HepG2 (cell line): ENCODE data around the gene SLC10A1. TPM values are rescaled to one million over a fixed set of nuclear protein-coding genes. Genes with fewer than 3 reads are reported as not detected.
A peak's percentile ranks its signal among the peaks of the same experiment; 100 is the strongest.

ENCODE experiments used
- IRX3 ChIP-seq: sonication (generic); formaldehyde crosslinking; IDR thresholded peaks from 2 replicates; pipeline ENCODE4 v1.8.1; 2023; ENCODE audit warnings: mild to moderate bottlenecking, low read depth, missing genetic modification reagents, borderline replicate concordance
- NFIC ChIP-seq: IDR thresholded peaks from 2 replicates; pipeline ENCODE4 v1.6.1; 2012; ENCODE audit warnings: mild to moderate bottlenecking, low read length, inconsistent platforms
- PCBP1 ChIP-seq: fragments of 200-400 bp; formaldehyde crosslinking; IDR thresholded peaks from 2 replicates; pipeline ENCODE4 v1.6.1; 2017; ENCODE audit warnings: mild to moderate bottlenecking, low read depth, low read length, borderline replicate concordance
- SP5 ChIP-seq: IDR thresholded peaks from 2 replicates; pipeline ENCODE4 v1.6.1; 2016; ENCODE audit warnings: low read depth, borderline replicate concordance
- ZNF24 ChIP-seq: fragments of 450-650 bp; IDR thresholded peaks from 2 replicates; pipeline ENCODE4 v1.6.1; 2017; ENCODE audit warnings: antibody characterized with exemption, mild to moderate bottlenecking
- ZNF282 ChIP-seq: fragments of 450-650 bp; IDR thresholded peaks from 2 replicates; pipeline ENCODE4 v1.6.1; 2018; ENCODE audit not compliant: partially characterized antibody
- ZNF724P ChIP-seq: sonication (generic); formaldehyde crosslinking; IDR thresholded peaks from 2 replicates; pipeline ENCODE4 v1.8.0; 2022; ENCODE audit warnings: missing genetic modification reagents, borderline replicate concordance
- ZSCAN29 ChIP-seq: sonication (generic); formaldehyde crosslinking; conservative IDR thresholded peaks from 2 replicates; pipeline ENCODE4 v1.4.0; 2020; ENCODE audit warnings: mild to moderate bottlenecking, missing genetic modification reagents
- polyA plus RNA-seq, 8 experiments: library from polyadenylated mRNA; depleted of rRNA in 3 of 8; stranded (reverse) in 7 of 8; unstranded in 1 of 8; fragments of >200 nt; fragmentation: Illumina TruSeq in 4 of 8; extraction: Trizol in 4 of 8; gene quantifications; 2 replicates each; pipeline versions ENCODE4 v1.2.1 to v1.2.3, GENCODE V29; 2011 to 2016; ENCODE audit warnings: low read depth in 4 of 8, missing spikeins in 1 of 8, mixed read lengths in 1 of 8; ENCODE audit not compliant: insufficient read depth in 1 of 8
- total RNA-seq, 5 experiments: library from RNA; depleted of rRNA; stranded (reverse); fragments of >200 nt; fragmentation: Illumina TruSeq; extraction: Trizol; gene quantifications; 2 replicates each; pipeline ENCODE4 v1.2.3, GENCODE V29; 2016; ENCODE audit warnings: low read depth in 1 of 5
- TF ChIP-seq, protein P1 (sequence below): IDR thresholded peaks from 2 replicates; pipeline ENCODE4 v1.6.1; 2018; ENCODE audit warnings: missing genetic modification reagents, mild to moderate bottlenecking, missing compliant biosample characterization
- TF ChIP-seq, protein P2 (sequence below): IDR thresholded peaks from 2 replicates; pipeline ENCODE4 v1.6.1; 2016; ENCODE audit warnings: missing compliant biosample characterization, missing genetic modification reagents, borderline replicate concordance
- TF ChIP-seq, protein P3 (sequence below): sonication (generic); formaldehyde crosslinking; IDR thresholded peaks from 2 replicates; pipeline ENCODE4 v1.4.0; 2020; ENCODE audit warnings: mild to moderate bottlenecking, missing genetic modification reagents, borderline replicate concordance
- TF ChIP-seq, protein P4 (sequence below): sonication (generic); formaldehyde crosslinking; IDR thresholded peaks from 2 replicates; pipeline ENCODE4 v1.9.0; 2021; ENCODE audit warnings: missing genetic modification reagents, borderline replicate concordance
- TF ChIP-seq, protein P5 (sequence below): sonication (generic); formaldehyde crosslinking; IDR thresholded peaks from 2 replicates; pipeline ENCODE4; 2020; ENCODE audit warnings: missing genetic modification reagents, mild to moderate bottlenecking, borderline replicate concordance
- TF ChIP-seq, protein P6 (sequence below): sonication (generic); formaldehyde crosslinking; IDR thresholded peaks from 2 replicates; pipeline ENCODE4 v1.4.0; 2020; ENCODE audit warnings: missing genetic modification reagents

SLC10A1 gene
- total and polyA plus RNA-seq, 2 of the 13 experiments (the other 11 are each of a cell fraction or from before 2014, with no cell fraction given) = 0.17 TPM; not detected in 1

DNA sequence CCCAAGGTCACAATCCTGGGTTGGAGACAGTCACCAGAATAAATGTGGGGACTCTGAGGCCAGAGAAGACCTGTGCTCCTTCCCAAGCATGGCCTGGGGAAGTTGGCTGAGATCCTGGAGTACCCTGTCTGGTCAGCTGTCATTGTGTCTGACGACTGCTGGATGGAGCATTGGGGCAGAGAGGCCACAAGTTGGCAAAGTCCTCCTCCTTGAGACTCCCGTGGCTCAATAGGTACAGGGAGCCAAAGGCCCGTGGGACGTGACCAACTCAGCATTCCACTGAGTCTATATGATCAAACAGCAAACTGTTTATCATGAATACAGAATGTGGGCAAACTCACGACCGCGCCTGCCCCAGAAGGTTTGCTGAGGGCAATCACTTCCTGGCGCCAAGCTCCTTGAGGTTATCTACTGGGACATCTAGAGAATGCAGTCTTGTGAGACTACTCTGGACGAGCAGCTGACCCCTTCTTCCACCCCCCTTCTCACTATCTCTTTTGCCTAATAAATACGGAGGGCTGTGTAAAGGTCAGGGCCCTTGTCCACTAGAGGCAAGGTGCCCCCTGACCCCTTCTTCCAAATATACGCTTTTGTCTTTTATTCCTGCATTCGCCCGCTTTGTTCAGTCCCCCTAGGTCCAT is 14.3 kb upstream of the SLC10A1 start (continued):
- TF ChIP-seq SP5 (no peak), PCBP1 (no peak), ZNF282 (no peak), IRX3 (CRISPR knock-in tag) (no peak), ZNF724P (CRISPR knock-in tag) (no peak), NFIC (no peak), ZNF24 (no peak), ZSCAN29 (CRISPR knock-in tag) (no peak)
- TF ChIP-seq, protein P1, sequence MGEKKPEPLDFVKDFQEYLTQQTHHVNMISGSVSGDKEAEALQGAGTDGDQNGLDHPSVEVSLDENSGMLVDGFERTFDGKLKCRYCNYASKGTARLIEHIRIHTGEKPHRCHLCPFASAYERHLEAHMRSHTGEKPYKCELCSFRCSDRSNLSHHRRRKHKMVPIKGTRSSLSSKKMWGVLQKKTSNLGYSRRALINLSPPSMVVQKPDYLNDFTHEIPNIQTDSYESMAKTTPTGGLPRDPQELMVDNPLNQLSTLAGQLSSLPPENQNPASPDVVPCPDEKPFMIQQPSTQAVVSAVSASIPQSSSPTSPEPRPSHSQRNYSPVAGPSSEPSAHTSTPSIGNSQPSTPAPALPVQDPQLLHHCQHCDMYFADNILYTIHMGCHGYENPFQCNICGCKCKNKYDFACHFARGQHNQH = no peak
- TF ChIP-seq, protein P2, sequence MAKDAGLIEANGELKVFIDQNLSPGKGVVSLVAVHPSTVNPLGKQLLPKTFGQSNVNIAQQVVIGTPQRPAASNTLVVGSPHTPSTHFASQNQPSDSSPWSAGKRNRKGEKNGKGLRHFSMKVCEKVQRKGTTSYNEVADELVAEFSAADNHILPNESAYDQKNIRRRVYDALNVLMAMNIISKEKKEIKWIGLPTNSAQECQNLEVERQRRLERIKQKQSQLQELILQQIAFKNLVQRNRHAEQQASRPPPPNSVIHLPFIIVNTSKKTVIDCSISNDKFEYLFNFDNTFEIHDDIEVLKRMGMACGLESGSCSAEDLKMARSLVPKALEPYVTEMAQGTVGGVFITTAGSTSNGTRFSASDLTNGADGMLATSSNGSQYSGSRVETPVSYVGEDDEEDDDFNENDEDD (CRISPR knock-in tag) = no peak
- TF ChIP-seq, protein P3, sequence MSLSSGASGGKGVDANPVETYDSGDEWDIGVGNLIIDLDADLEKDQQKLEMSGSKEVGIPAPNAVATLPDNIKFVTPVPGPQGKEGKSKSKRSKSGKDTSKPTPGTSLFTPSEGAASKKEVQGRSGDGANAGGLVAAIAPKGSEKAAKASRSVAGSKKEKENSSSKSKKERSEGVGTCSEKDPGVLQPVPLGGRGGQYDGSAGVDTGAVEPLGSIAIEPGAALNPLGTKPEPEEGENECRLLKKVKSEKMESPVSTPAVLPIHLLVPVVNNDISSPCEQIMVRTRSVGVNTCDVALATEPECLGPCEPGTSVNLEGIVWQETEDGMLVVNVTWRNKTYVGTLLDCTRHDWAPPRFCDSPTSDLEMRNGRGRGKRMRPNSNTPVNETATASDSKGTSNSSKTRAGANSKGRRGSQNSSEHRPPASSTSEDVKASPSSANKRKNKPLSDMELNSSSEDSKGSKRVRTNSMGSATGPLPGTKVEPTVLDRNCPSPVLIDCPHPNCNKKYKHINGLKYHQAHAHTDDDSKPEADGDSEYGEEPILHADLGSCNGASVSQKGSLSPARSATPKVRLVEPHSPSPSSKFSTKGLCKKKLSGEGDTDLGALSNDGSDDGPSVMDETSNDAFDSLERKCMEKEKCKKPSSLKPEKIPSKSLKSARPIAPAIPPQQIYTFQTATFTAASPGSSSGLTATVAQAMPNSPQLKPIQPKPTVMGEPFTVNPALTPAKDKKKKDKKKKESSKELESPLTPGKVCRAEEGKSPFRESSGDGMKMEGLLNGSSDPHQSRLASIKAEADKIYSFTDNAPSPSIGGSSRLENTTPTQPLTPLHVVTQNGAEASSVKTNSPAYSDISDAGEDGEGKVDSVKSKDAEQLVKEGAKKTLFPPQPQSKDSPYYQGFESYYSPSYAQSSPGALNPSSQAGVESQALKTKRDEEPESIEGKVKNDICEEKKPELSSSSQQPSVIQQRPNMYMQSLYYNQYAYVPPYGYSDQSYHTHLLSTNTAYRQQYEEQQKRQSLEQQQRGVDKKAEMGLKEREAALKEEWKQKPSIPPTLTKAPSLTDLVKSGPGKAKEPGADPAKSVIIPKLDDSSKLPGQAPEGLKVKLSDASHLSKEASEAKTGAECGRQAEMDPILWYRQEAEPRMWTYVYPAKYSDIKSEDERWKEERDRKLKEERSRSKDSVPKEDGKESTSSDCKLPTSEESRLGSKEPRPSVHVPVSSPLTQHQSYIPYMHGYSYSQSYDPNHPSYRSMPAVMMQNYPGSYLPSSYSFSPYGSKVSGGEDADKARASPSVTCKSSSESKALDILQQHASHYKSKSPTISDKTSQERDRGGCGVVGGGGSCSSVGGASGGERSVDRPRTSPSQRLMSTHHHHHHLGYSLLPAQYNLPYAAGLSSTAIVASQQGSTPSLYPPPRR = 0 out of 2 replicates have a peak, but pooled peaks have one; percentile 22
- TF ChIP-seq, protein P4, sequence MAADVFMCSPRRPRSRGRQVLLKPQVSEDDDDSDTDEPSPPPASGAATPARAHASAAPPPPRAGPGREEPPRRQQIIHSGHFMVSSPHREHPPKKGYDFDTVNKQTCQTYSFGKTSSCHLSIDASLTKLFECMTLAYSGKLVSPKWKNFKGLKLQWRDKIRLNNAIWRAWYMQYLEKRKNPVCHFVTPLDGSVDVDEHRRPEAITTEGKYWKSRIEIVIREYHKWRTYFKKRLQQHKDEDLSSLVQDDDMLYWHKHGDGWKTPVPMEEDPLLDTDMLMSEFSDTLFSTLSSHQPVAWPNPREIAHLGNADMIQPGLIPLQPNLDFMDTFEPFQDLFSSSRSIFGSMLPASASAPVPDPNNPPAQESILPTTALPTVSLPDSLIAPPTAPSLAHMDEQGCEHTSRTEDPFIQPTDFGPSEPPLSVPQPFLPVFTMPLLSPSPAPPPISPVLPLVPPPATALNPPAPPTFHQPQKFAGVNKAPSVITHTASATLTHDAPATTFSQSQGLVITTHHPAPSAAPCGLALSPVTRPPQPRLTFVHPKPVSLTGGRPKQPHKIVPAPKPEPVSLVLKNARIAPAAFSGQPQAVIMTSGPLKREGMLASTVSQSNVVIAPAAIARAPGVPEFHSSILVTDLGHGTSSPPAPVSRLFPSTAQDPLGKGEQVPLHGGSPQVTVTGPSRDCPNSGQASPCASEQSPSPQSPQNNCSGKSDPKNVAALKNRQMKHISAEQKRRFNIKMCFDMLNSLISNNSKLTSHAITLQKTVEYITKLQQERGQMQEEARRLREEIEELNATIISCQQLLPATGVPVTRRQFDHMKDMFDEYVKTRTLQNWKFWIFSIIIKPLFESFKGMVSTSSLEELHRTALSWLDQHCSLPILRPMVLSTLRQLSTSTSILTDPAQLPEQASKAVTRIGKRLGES (CRISPR knock-in tag) = no peak
- TF ChIP-seq, protein P5, sequence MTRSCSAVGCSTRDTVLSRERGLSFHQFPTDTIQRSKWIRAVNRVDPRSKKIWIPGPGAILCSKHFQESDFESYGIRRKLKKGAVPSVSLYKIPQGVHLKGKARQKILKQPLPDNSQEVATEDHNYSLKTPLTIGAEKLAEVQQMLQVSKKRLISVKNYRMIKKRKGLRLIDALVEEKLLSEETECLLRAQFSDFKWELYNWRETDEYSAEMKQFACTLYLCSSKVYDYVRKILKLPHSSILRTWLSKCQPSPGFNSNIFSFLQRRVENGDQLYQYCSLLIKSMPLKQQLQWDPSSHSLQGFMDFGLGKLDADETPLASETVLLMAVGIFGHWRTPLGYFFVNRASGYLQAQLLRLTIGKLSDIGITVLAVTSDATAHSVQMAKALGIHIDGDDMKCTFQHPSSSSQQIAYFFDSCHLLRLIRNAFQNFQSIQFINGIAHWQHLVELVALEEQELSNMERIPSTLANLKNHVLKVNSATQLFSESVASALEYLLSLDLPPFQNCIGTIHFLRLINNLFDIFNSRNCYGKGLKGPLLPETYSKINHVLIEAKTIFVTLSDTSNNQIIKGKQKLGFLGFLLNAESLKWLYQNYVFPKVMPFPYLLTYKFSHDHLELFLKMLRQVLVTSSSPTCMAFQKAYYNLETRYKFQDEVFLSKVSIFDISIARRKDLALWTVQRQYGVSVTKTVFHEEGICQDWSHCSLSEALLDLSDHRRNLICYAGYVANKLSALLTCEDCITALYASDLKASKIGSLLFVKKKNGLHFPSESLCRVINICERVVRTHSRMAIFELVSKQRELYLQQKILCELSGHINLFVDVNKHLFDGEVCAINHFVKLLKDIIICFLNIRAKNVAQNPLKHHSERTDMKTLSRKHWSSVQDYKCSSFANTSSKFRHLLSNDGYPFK (CRISPR knock-in tag) = no peak
- TF ChIP-seq, protein P6, sequence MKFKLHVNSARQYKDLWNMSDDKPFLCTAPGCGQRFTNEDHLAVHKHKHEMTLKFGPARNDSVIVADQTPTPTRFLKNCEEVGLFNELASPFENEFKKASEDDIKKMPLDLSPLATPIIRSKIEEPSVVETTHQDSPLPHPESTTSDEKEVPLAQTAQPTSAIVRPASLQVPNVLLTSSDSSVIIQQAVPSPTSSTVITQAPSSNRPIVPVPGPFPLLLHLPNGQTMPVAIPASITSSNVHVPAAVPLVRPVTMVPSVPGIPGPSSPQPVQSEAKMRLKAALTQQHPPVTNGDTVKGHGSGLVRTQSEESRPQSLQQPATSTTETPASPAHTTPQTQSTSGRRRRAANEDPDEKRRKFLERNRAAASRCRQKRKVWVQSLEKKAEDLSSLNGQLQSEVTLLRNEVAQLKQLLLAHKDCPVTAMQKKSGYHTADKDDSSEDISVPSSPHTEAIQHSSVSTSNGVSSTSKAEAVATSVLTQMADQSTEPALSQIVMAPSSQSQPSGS (CRISPR knock-in tag) = no peak
